HG02981 (cell line): ENCODE results near the gene TDP1.
A peak's percentile ranks its signal among the peaks of the same experiment; 100 is the strongest.

ENCODE experiments used
- ATAC-seq: cut with Tn5 transposase; IDR thresholded peaks from one replicate; pipeline ENCODE4 v1.9.1; 2021; ENCODE audit warnings: mild to moderate bottlenecking, moderate library complexity; ENCODE audit not compliant: unreplicated experiment

The TDP1 gene

DNA sequence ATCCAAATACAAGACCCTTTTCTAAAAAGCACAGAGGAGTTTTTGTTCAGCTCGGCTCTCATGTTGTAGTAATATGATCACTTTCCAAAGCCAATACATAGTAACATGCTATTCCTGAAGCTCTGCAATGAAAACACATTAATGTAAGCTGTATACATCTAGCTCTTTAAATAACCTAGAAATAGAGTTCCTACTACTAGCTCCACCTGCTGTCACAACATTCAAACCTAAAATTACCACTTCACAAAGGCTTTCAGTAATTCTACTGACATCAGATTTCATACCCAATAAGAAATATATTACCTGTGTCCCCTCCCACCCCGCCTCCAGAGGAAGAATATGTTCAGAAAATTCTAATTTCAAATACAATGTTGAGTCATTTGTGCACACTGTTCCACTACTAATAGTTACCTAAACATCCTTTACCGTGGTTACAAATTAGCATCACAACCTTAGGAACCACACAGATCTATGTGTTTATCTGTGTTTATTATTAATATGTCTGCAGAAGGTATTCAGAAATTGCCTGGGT lies 19.0 kb upstream of the TDP1 start:
- no peak for ATAC-seq

- no peak for ATAC-seq
Measured at GRCh38 chr14:89941830-89942377, 13.8 kb upstream of the TDP1 start.

GRCh38 chr14:89947344-89947743 lies 8.4 kb upstream of the TDP1 start:
- ATAC-seq = no peak

- ATAC-seq = no peak
Measured at GRCh38 chr14:89952576-89952975, 3.2 kb upstream of the TDP1 start.

DNA sequence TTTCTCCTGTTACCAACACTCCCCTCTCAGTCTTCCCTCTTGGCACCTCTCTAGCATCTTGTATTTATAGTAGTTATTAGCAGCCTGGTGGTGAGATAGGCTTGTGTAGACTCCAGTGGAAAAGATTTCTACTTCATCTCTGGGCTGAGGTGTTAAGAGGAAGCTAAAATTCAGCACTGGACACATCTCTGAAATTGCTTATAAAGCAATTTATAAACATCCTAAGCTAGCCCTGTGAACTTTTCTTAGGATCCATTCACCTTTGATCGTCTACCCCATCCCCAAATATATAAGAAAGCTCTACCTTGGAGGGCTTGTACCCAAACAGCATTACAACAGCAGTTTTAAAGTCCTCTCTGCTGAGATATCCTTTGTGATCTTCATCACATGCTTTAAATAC lies 2.1 kb upstream of the TDP1 start:
- ATAC-seq = no peak

GRCh38 chr14:89954070-89955021 lies 1.4 kb upstream of the TDP1 start, which contains the start of gene EFCAB11:
TSS of gene EFCAB11 (minus strand) at chr14:89954730. CDS start at chr14:89954660, 70 bp downstream.
- peak; percentile 84 for ATAC-seq

DNA sequence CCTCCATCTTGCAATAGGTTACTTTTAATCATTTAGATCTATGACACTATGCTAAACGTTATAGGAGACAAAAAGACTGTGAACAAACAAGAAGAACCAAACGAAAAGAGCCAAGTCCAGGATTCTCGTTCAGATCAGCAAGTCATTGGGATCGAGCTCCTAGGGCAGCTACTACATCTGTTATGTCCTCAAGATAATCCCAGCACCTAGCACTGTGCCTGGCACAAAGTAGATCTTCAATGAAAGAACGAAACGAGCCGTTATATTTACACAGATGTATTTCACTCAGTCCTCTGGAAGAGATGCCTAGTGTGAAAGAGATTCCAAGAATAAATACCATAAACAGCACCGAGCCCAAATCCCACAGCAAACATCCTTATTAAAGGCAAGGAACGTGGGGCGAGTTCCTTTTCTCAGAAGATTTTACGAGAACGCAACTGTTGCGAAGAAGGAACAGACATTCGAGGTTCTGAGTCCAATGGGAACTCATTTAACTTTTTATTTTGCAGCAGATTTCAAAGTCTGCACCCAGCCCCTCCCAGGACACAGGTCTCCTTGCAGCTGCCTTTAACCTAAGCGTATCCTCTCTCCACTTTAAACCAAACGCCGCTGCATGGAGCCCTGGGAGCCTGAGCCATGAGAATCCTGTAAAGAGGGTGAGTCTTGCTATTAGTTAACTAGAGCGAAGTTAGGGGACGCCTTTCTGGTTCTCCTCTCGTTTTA lies 544 bp upstream of the TDP1 start:
- ATAC-seq = peak; percentile 10

DNA sequence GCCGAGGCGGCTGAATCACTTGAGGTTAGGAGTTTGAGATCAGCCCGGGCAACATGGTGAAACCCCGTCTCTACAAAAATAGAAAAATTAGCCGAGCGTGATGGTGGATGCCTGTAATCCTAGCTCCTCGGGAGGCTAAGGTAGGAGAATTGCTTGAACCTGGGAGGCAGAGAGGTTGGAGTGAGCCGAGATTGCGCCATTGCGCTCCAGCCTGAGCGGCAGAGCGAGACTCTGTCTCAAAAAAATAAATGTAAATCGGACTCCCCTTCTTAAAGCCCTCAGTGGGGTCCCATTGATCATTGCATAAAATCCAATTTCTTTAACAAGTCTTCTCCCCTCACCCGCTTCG lies 908 bp downstream of the TDP1 start:
- ATAC-seq = no peak

DNA sequence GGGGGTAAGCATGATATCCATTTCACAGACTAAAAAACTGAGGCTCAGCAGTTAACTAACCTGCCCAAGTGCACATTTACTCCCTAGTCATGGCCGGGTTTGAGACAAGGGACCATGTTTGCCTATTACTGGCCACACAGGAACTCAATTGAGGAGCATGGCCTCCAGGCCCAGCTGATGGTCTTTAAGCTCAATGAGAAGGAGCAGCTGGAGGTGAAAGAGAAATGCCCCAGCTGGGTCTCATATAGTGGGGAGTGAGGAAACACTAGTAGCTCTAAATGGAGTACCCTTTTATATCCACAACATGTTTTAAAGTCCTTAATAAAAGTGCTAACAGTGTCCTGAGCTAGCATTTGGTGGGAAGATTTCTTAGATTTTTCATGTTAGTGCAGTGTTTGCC lies 1.6 kb downstream of the TDP1 start:
- ATAC-seq = no peak

DNA sequence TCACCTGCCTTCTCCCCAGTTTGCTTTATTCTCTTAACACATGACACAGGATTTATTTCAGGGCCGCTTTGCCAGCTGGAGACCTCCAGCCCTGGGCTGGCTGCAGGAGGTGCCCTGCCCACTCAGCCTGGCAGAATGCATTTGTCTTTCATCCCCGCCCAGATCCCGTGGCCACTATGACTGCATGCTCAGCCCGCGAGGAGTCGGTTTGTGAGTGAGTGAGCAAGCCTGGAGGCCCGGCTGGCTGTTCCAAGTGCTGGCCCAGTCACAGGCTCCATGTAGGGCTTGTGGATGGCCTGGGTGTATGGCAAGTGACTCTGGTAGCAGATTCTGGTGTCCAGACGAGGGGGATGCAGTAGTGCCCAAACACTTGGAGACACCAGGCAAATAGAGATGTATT lies 2.1 kb downstream of the TDP1 start:
- no peak for ATAC-seq

DNA sequence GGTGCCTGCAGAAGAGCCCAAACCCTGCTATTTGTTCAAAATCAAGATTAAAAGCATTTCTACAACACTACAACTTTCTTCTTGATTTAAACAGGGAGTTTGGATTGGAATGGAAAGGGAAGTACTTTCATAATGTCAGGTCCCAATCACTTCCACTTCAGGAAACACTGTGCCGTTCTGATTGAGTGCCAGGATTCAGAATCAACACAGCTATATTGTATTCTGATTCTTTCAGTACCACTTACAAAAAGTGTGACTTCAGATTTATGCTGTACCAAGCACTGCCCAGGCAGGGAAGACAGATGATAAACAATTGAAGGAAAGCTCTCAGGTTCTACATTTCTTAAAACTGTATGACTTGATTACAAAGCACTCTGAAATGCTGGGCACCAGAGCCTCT lies 3.2 kb downstream of the TDP1 start:
- no peak for ATAC-seq

- ATAC-seq = no peak
Measured at GRCh38 chr14:89959853-89960445, 4.2 kb downstream of the TDP1 start.

GRCh38 chr14:89960914-89961313 lies 5.2 kb downstream of the TDP1 start:
- ATAC-seq = no peak

GRCh38 chr14:89963288-89963978 lies 7.7 kb downstream of the TDP1 start:
- ATAC-seq = no peak

DNA sequence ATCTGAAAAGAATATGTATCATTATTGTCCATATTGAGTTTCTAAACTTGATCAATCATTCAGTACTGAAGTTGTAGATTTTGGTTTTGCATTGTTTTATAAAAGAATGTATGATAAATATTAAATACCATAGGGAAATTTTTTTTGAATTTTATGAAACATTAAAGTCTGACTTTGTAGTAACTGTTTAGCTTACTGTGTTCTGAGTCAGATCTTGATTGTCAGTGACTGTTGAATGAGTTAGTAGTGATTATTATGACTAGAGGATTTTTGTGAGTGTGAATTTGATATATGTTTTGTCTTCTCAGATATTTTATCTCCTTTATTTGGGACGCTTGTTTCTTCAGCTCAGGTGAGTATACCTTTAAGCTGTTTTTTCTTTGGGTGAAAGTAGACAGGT lies 10.1 kb downstream of the TDP1 start:
- ATAC-seq = no peak

DNA sequence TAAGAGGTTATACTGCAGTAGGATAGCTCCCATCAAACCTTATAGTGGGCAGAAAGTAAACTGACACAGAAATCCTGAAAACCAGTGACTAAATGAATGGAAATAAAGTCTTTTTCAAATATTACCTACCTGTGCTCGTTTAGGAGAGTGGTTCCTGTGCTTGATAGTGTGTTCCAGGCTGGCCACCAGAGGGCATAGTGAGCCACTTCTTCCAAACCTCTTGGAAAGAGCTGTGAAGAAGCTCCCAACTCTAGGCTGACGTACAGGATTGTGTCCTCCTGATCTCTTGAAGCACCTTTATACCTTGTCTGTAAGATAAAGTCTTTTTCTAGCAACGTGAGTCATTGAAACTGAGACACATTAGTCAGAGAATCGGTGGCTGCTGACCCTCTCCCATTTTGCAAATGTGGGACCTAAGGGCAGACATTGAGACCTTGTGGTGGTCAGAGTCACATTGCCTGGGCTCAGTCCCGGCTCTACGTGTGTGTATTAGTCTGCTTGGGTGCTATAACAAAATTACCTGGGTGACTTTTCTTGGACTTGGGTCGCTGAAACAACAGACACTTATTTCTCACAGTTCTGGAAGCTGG lies 17.6 kb downstream of the TDP1 start:
- ATAC-seq = peak; percentile 61

GRCh38 chr14:89977668-89978067 lies 21.9 kb downstream of the TDP1 start:
- no peak for ATAC-seq

DNA sequence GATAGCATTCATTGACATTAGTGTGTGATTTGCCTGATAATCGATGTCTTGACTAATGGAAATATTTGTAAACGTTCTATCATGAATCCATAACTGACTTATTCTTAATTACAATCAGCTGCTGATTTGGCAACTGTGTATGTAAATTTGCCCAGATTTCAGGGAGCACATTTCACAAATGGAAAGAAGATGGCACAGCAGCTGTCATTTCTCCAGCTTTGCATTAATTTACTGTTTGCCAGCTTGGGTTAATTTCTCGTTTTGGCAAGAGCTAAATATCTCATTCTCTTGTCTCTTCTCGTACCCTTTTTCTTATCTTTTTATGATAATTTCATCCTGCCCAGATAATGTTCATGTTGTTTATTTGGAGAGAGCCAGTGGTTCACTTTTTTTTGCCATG lies 22.9 kb downstream of the TDP1 start:
- no peak for ATAC-seq

DNA sequence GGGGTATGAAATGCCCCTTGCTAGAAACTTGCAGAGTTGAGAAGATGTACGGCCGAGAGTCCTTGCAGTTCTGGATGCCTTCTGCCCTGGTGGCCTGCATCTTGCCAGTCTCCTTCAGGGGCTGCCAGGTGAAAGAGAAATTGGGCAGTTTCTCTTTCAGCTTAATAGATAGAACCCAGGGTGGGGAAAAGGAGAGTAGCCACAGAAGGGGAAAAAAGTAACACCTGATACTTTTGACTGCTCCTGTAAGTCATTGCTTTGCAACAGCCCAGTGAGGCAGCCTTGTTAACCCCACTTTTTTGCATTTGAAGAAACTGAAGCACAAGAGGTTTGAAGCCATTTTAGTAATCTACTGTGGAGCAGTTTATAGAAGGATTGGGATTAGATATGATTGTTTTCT lies 27.6 kb downstream of the TDP1 start:
- ATAC-seq = no peak

DNA sequence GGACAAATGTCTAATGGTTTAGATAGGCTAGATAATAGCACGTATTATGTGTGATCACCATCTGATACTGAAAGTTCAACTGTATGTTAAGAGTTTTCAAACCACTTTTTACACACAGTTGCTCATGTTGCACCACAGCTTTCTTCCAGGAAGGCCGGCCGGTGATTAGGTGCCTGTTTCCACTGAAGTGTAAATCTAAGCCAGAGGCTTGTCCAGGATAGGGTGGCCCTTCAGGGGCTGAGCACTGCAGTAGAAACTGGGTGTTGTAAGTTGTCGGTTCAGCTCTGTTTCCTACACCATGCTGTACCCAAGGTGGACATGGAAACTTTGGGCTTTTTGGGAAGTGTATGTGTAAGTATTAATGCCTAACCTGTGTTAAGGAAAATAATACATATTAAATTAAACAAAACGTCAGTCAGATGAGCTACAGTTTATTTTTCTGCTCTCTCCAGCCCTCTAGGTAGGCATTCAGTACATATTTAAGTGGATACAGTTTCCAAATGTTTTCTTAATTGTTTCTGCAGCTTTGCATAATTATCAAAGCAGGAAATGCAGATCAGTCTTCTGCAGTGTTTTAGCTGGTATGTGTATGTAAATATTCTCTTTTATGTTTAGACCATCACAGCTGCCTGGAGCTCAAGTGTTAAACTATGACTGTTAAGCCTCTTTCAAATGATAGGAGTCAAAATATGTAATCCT lies 30.9 kb downstream of the TDP1 start:
- no peak for ATAC-seq
